ENCODE results near the gene TMEM150B.

DNA sequence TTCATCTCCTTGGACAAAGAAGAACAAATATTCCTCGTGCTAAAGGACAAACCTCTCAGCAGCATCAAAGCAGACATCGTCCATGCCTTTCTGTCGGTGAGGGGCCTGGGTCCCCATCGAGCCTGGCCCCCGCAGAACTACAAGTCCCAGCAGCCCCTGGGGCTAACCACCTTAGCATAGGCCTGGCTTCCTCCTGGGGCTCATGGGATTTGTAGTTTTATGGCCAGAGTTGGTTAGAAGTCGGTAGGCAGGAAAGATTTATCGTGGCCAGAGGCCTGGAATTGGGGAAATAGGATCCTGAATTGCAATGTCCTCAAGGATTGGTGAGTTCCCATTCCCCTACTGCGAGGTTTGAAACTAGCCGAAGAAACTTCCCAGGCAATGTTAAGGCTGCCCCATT, 19.6 kb downstream of the TMEM150B start:
- TF ChIP-seq, protein P1, sequence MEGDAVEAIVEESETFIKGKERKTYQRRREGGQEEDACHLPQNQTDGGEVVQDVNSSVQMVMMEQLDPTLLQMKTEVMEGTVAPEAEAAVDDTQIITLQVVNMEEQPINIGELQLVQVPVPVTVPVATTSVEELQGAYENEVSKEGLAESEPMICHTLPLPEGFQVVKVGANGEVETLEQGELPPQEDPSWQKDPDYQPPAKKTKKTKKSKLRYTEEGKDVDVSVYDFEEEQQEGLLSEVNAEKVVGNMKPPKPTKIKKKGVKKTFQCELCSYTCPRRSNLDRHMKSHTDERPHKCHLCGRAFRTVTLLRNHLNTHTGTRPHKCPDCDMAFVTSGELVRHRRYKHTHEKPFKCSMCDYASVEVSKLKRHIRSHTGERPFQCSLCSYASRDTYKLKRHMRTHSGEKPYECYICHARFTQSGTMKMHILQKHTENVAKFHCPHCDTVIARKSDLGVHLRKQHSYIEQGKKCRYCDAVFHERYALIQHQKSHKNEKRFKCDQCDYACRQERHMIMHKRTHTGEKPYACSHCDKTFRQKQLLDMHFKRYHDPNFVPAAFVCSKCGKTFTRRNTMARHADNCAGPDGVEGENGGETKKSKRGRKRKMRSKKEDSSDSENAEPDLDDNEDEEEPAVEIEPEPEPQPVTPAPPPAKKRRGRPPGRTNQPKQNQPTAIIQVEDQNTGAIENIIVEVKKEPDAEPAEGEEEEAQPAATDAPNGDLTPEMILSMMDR (IDR thresholded peaks at IDR 0.05), result no peak
- TF ChIP-seq POLR2A (IDR thresholded peaks at IDR 0.05), result no peak

All from adrenal gland (tissue), 5 donors.